H1 (cell line): ENCODE data around the gene MACROH2A1. TPM values are rescaled to one million over a fixed set of nuclear protein-coding genes. Genes with fewer than 3 reads are reported as not detected.

Source experiments
- CTCF ChIA-PET: fragments of 300-600 bp; sonication (Branson Sonifier 250); formaldehyde crosslinking; loops from one replicate; lab custom pipeline; 2021; ENCODE audit not compliant: partially characterized antibody; lab: Charles Lee
- POLR2A ChIA-PET: fragments of 300-600 bp; sonication (Branson Sonifier 250); formaldehyde crosslinking; loops from one replicate; lab custom pipeline; 2021; ENCODE audit warnings: inconsistent platforms; ENCODE audit not compliant: partially characterized antibody; lab: Charles Lee
- DNase-seq, 2 experiments: peaks; one replicate each; pipeline versions ENCODE4 v3.0.0 to v3.0.0-alpha.2; 2010 to 2022; ENCODE audit warnings: low spot score in 2 of 2, low read depth in 1 of 2, mixed read lengths in 1 of 2
- FAIRE-seq: peaks from 2 replicates; lab custom pipeline; 2011; peaks lifted over from hg19 to GRCh38; lab: Jason Lieb, UNC
- H2AFZ ChIP-seq: 2 replicates; pipeline ENCODE4 v1.8.1; 2012; ENCODE audit warnings: low read length, inconsistent platforms
- H2AK5ac ChIP-seq: 2 replicates; pipeline ENCODE4 v1.6.1; 2013; ENCODE audit warnings: low read depth, low read length
- H2BK120ac ChIP-seq: replicated peaks from 2 replicates; pipeline ENCODE3; 2013; ENCODE audit warnings: low read depth, low read length, inconsistent platforms
- H2BK12ac ChIP-seq: 2 replicates; pipeline ENCODE4 v1.6.1; 2013; ENCODE audit warnings: low read depth, low read length
- H2BK15ac ChIP-seq: 2 replicates; pipeline ENCODE4 v1.6.1; 2013; ENCODE audit warnings: low read length
- H2BK20ac ChIP-seq: 2 replicates; pipeline ENCODE4 v1.6.1; 2013; ENCODE audit warnings: low read length
- H2BK5ac ChIP-seq: 2 replicates; pipeline ENCODE4 v1.6.1; 2013; ENCODE audit warnings: low read depth, low read length
- H3K14ac ChIP-seq: 2 replicates; pipeline ENCODE4 v1.6.1; 2013; ENCODE audit warnings: inconsistent platforms; ENCODE audit not compliant: insufficient read length
- H3K18ac ChIP-seq: 2 replicates; pipeline ENCODE4 v1.6.1; 2013; ENCODE audit warnings: low read length; ENCODE audit errors: extremely low read depth
- H3K23ac ChIP-seq: 2 replicates; pipeline ENCODE4 v1.6.1; 2013; ENCODE audit warnings: inconsistent platforms; ENCODE audit not compliant: insufficient read length
- H3K23me2 ChIP-seq: 2 replicates; pipeline ENCODE4 v1.6.1; 2013; ENCODE audit warnings: low read depth, low read length
- H3K27ac ChIP-seq: 2 replicates; pipeline ENCODE4 v1.6.1; 2011; ENCODE audit warnings: low read depth, low read length, inconsistent platforms
- H3K27me3 ChIP-seq, 4 experiments: replicated peaks in 1 of 4; 1 replicate in 1 of 4; 2 replicates in 3 of 4; pipeline versions ENCODE4 v1.6.1 to v1.8.1; 2011 to 2013; ENCODE audit warnings: low read length in 3 of 4, mild to moderate bottlenecking in 3 of 4, inconsistent platforms in 2 of 4, mixed read lengths in 2 of 4, moderate library complexity in 1 of 4; ENCODE audit not compliant: control insufficient read depth in 3 of 4, insufficient read depth in 3 of 4; ENCODE audit errors: extremely low read depth in 1 of 4
- H3K36me3 ChIP-seq, 4 experiments: 2 replicates each; pipeline versions ENCODE4 v1.6.1 to v1.8.1; 2011 to 2013; ENCODE audit warnings: mild to moderate bottlenecking in 4 of 4, low read length in 3 of 4, moderate library complexity in 2 of 4, control low read depth in 1 of 4, inconsistent platforms in 1 of 4; ENCODE audit not compliant: insufficient read depth in 4 of 4, control insufficient read depth in 2 of 4
- H3K4ac ChIP-seq: replicated peaks from 2 replicates; pipeline ENCODE3; 2013; ENCODE audit warnings: low read length, low read depth, mixed read lengths, inconsistent platforms; ENCODE audit not compliant: insufficient read length
- H3K4me1 ChIP-seq, 4 experiments: replicated peaks in 1 of 4; 1 replicate in 1 of 4; 2 replicates in 3 of 4; pipeline versions ENCODE4 v1.6.1 to v1.8.1; 2011 to 2013; ENCODE audit warnings: low read length in 3 of 4, inconsistent platforms in 2 of 4, mixed read lengths in 1 of 4; ENCODE audit not compliant: insufficient read depth in 4 of 4, control insufficient read depth in 3 of 4
- H3K4me2 ChIP-seq, 2 experiments: 2 replicates each; pipeline versions ENCODE4 v1.6.1 to v1.8.1; 2011 to 2013; ENCODE audit warnings: low read depth in 2 of 2, low read length in 2 of 2, control low read depth in 1 of 2, inconsistent platforms in 1 of 2, mild to moderate bottlenecking in 1 of 2; ENCODE audit not compliant: insufficient read depth in 1 of 2
- H3K4me3 ChIP-seq, 4 experiments: fragments of 200-600, 300-600 bp in 1 of 4; sonication (generic), shearing (Covaris generic), sonication (Bioruptor Twin) in 1 of 4; 2 replicates each; pipeline versions ENCODE4 v1.5.1 to v1.8.1; 2011 to 2016; ENCODE audit warnings: low read length in 4 of 4, low read depth in 3 of 4, control low read depth in 2 of 4, inconsistent platforms in 2 of 4, mild to moderate bottlenecking in 2 of 4, mixed read lengths in 1 of 4, moderate library complexity in 1 of 4; ENCODE audit not compliant: insufficient read depth in 2 of 4; ENCODE audit errors: extremely low read depth in 1 of 4
- H3K56ac ChIP-seq: replicated peaks from 2 replicates; pipeline ENCODE3; 2013; ENCODE audit warnings: low read depth, mild to moderate bottlenecking, mixed read lengths, low read length, inconsistent platforms; ENCODE audit not compliant: insufficient read length
- H3K79me1 ChIP-seq: 2 replicates; pipeline ENCODE4 v1.6.1; 2013; ENCODE audit warnings: low read depth, low read length, control low read depth
- H3K79me2 ChIP-seq, 2 experiments: 2 replicates each; pipeline versions ENCODE4 v1.6.1 to v1.8.1; 2012 to 2013; ENCODE audit warnings: low read length in 2 of 2, mild to moderate bottlenecking in 2 of 2, inconsistent platforms in 1 of 2; ENCODE audit not compliant: insufficient read depth in 2 of 2, control insufficient read depth in 1 of 2
- H3K9ac ChIP-seq, 4 experiments: replicated peaks in 1 of 4; 1 replicate in 1 of 4; 2 replicates in 3 of 4; pipeline versions ENCODE4 v1.6.1 to v1.8.1; 2011 to 2013; ENCODE audit warnings: low read depth in 3 of 4, low read length in 3 of 4, control low read depth in 2 of 4, mild to moderate bottlenecking in 2 of 4, moderate library complexity in 2 of 4, inconsistent platforms in 1 of 4; ENCODE audit errors: extremely low read depth in 1 of 4
- H3K9me3 ChIP-seq, 2 experiments: 2 replicates each; pipeline versions ENCODE4 v1.6.1 to v1.8.1; 2012 to 2013; ENCODE audit warnings: mild to moderate bottlenecking in 2 of 2, moderate library complexity in 2 of 2, control low read depth in 1 of 2, inconsistent platforms in 1 of 2, low read depth in 1 of 2, low read length in 1 of 2, mixed read lengths in 1 of 2; ENCODE audit not compliant: insufficient read depth in 2 of 2
- H4K20me1 ChIP-seq, 2 experiments: replicated peaks in 1 of 2; 2 replicates each; pipeline versions ENCODE3 to v1.8.1; 2011 to 2013; ENCODE audit warnings: inconsistent platforms in 2 of 2, low read length in 2 of 2, mild to moderate bottlenecking in 1 of 2; ENCODE audit not compliant: insufficient read depth in 2 of 2, control insufficient read depth in 1 of 2
- H4K5ac ChIP-seq: 2 replicates; pipeline ENCODE4 v1.6.1; 2013; ENCODE audit warnings: low read length, low read depth, mixed read lengths, inconsistent platforms; ENCODE audit not compliant: insufficient read length
- H4K8ac ChIP-seq: 2 replicates; pipeline ENCODE4 v1.8.0; 2013; ENCODE audit warnings: mild to moderate bottlenecking, moderate library complexity, low read length, inconsistent platforms; ENCODE audit not compliant: insufficient read depth; ENCODE audit errors: extremely low read depth
- H4K91ac ChIP-seq: replicated peaks from 2 replicates; pipeline ENCODE3; 2013; ENCODE audit warnings: low read length, mixed read lengths, inconsistent platforms; ENCODE audit not compliant: insufficient read length
- HDAC6 ChIP-seq: IDR thresholded peaks from one replicate; pipeline ENCODE4 v1.7.1; 2012; ENCODE audit warnings: low read depth, mild to moderate bottlenecking, inconsistent platforms, low read length, moderate library complexity
- JUND ChIP-seq: IDR thresholded peaks from 2 replicates; pipeline ENCODE4 v1.6.1; 2011; ENCODE audit warnings: mild to moderate bottlenecking, improper control_type of control experiment, low read length
- NRF1 ChIP-seq: IDR thresholded peaks from 2 replicates; pipeline ENCODE4 v1.6.1; 2011; ENCODE audit warnings: mild to moderate bottlenecking, low read depth, low read length, improper control_type of control experiment
- POLR2A ChIP-seq, 2 experiments: IDR thresholded peaks; 1 replicate in 1 of 2; 2 replicates in 1 of 2; pipeline ENCODE4 v1.6.1; 2011; ENCODE audit warnings: low read depth in 2 of 2, low read length in 2 of 2, mild to moderate bottlenecking in 2 of 2; ENCODE audit errors: control extremely low read depth in 1 of 2
- RBBP5 ChIP-seq: IDR thresholded peaks from 2 replicates; pipeline ENCODE4 v1.7.1; 2012; ENCODE audit warnings: low read depth, mild to moderate bottlenecking, inconsistent platforms, low read length, moderate library complexity, borderline replicate concordance
- SAP30 ChIP-seq: fragments of 300-600 bp; sonication (generic); IDR thresholded peaks from 2 replicates; pipeline ENCODE4 v1.7.1; 2012; ENCODE audit warnings: low read length, moderate library complexity, mild to moderate bottlenecking, inconsistent platforms; ENCODE audit not compliant: insufficient read depth, insufficient replicate concordance
- SP2 ChIP-seq: IDR thresholded peaks from 2 replicates; pipeline ENCODE4 v1.6.1; 2012; ENCODE audit warnings: mild to moderate bottlenecking, low read length, inconsistent platforms
- TAF7 ChIP-seq: optimal IDR thresholded peaks from 2 replicates; pipeline ENCODE3; 2011; ENCODE audit warnings: low read depth, mild to moderate bottlenecking, inconsistent platforms, low read length, moderate library complexity, borderline replicate concordance
- TBP ChIP-seq: IDR thresholded peaks from 2 replicates; pipeline ENCODE4 v1.6.1; 2011; ENCODE audit warnings: low read depth, low read length, improper control_type of control experiment
- YY1 ChIP-seq: IDR thresholded peaks from 2 replicates; pipeline ENCODE4 v1.6.1; 2011; ENCODE audit warnings: low read depth, mild to moderate bottlenecking, low read length
- WGBS, 2 experiments: shearing (Covaris generic) in 1 of 2; methylation state at CpG; one replicate each; pipeline versions ENCODE4 v1.1.6 to v1.1.7; 2013 to 2015; ENCODE audit warnings: low lambda C conversion rate in 2 of 2, mixed read lengths in 2 of 2, inconsistent platforms in 1 of 2, low coverage in 1 of 2, missing lambda C conversion rate in 1 of 2; ENCODE audit not compliant: insufficient replicate concordance in 2 of 2, insufficient coverage in 1 of 2, insufficient read length in 1 of 2; ENCODE audit errors: extremely low coverage in 1 of 2, missing lambda C conversion rate in 1 of 2; 5-methylcytosine and 5-hydroxymethylcytosine counted together
- polyA plus RNA-seq, 7 experiments: library from polyadenylated mRNA; depleted of rRNA in 3 of 7; stranded (reverse) in 5 of 7; unstranded in 2 of 7; fragments of >200 nt in 5 of 7; fragments of 200-250 nt in 2 of 7; gene quantifications; 1 replicate in 5 of 7; 2 replicates in 1 of 7; 4 replicates in 1 of 7; pipeline versions ENCODE4 v1.2.1 to v1.2.3, GENCODE V29; 2011 to 2013; ENCODE audit warnings: missing spikeins in 2 of 7, mixed read lengths in 2 of 7
- total RNA-seq: library from RNA; stranded (reverse); fragmentation: NEBNext Ultra II Directional; extraction: Animal tissue kit (Norgen Biotek cat#: 25700); gene quantifications from 2 replicates; pipeline ENCODE4 v1.2.1, GENCODE V29; 2021

MACROH2A1 gene
- total and polyA plus RNA-seq, 2 of the 8 experiments (the other 6 are each of a cell fraction or from before 2014, with no cell fraction given) = 60.0 to 92.3 TPM

GRCh38 chr5:135438636-135439221, 39.7 kb upstream of the MACROH2A1 start:
- no peak overlapping the region for H3K27ac ChIP-seq
- H3K79me1 ChIP-seq = no peaks in the 10 kb centered on the region
- H3K79me2 ChIP-seq = no peaks in the 10 kb centered on the region
- H3K36me3 ChIP-seq = no peaks in the 10 kb centered on the region
- H4K8ac ChIP-seq = no peak overlapping the region
- no peaks in the 10 kb centered on the region; a peak in 1 of 7 replicates for H3K4me1 ChIP-seq
- H3K23ac ChIP-seq = no peak overlapping the region
- H2AFZ ChIP-seq = no peak overlapping the region
- TF ChIP-seq NRF1 = no peak
- TF ChIP-seq HDAC6 = no peak
- TF ChIP-seq SAP30 = no peak
- TF ChIP-seq SP2 = no peak
- no peak for TF ChIP-seq YY1
- no peak for TF ChIP-seq TBP
- TF ChIP-seq RBBP5 = no peak
- no peak for TF ChIP-seq TAF7
- no peak for TF ChIP-seq POLR2A (IDR thresholded peaks at IDR 0.05; ENCODE audit: control extremely low read depth in 1 of 2, low read depth in 2 of 2, low read length in 2 of 2)
- TF ChIP-seq JUND = no peak
- H2BK5ac ChIP-seq = no peak overlapping the region
- no peaks in the 10 kb centered on the region; a peak in 1 of 7 replicates for H3K27me3 ChIP-seq
- no peak overlapping the region for H3K4me2 ChIP-seq
- H3K14ac ChIP-seq = no peak overlapping the region
- H4K20me1 ChIP-seq = no peaks in the 10 kb centered on the region
- H2BK120ac ChIP-seq = no peak overlapping the region
- no peak overlapping the region for H4K5ac ChIP-seq
- WGBS, 2 experiments = 92% methylated on average over 9 of the region's 10 CpGs; no CpG with 5 or more reads in 1 of the 2 experiments
- H3K9ac ChIP-seq = no peak overlapping the region
- no peak overlapping the region for H2BK15ac ChIP-seq
- ChIA-PET POLR2A (no interaction called here), CTCF (interaction anchor here (0.9 to 19.4 kb wide), 4 partner anchors 10 to 113 kb away, joined by 3 to 264 read pairs (median 34); no protein-coding TSS in a partner anchor)
- H2BK12ac ChIP-seq = no peak overlapping the region
- H3K23me2 ChIP-seq = no peaks in the 10 kb centered on the region; the same call in 1 of the 2 replicates
- H3K18ac ChIP-seq = no peak overlapping the region
- H3K56ac ChIP-seq = no peak overlapping the region
- H3K4me3 ChIP-seq = no peak overlapping the region
- no peak overlapping the region for H4K91ac ChIP-seq
- H3K9me3 ChIP-seq = no peaks in the 10 kb centered on the region
- FAIRE-seq = no peak
- H3K4ac ChIP-seq = no peak overlapping the region
- peak in 1 of 2 experiments; percentile 35 for DNase-seq
- H2BK20ac ChIP-seq = no peak overlapping the region
- H2AK5ac ChIP-seq = no peak overlapping the region
